KBM-7 (cell line): ENCODE measurements around the gene REG4.
"Not testable (repeated sequence)": the region's sequence is repeated elsewhere in the genome, so short reads cannot be mapped to it uniquely, and the experiment has no call there.

ENCODE experiments used
- DNase-seq: peaks from one replicate; pipeline ENCODE4 v3.0.0-alpha.2; 2015
- in situ Hi-C: fragments of 300-500 bp; cut with MboI; formaldehyde crosslinking; loops from 2 replicates; pipeline ENCODE4 v1.14.3; 2020; ENCODE audit warnings: low sequenced_read_pairs, low pct_unique_long_range_greater_than_20kb, mixed read lengths

Gene REG4

DNA sequence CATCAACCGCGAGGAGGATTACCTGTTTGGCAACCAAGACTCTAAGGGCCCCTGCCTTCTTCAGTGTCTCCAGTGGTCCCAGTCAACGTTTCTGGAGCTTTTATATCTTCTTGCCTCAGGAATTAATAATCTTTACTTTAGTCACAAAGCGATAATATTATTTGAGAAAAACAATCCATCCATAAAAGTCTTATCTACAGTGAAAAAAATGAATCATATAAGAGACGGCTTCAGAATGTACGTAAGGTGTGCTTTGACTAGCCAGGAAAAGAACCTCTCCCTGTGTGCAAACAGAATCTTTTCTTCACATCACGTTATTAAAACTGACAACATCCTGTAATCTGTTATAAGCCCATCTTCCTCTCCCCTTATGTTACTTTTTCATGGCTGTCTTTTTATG lies at the start of gene REG4:
TSS of gene REG4 (minus strand) at position 74 of the 400 bp plus-strand sequence. CDS start 2,691 bp downstream, outside the sequence.
- in situ Hi-C loops = no loop called here
- DNase-seq = no peak

DNA sequence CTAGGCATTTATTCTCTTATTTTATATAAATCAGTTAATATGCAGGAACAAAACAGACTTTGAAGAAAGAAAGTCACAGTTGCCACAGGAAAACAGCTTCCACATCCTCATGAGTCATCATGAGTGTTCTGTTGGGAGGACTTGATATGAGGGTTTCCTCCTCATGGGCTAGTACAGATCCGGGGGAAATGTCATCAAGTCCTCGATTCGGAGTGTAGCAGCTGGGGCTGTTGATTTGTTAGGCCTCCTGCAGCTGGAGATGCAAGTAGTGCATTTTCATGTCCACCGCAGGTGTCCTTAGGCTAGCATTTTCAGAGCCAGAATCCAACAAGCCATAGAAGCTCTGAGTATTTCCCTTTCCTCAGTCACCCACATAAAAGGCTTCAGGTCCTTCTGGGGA lies 48.4 kb upstream of the REG4 start:
- in situ Hi-C loops = no loop called here
- DNase-seq = no peak

DNA sequence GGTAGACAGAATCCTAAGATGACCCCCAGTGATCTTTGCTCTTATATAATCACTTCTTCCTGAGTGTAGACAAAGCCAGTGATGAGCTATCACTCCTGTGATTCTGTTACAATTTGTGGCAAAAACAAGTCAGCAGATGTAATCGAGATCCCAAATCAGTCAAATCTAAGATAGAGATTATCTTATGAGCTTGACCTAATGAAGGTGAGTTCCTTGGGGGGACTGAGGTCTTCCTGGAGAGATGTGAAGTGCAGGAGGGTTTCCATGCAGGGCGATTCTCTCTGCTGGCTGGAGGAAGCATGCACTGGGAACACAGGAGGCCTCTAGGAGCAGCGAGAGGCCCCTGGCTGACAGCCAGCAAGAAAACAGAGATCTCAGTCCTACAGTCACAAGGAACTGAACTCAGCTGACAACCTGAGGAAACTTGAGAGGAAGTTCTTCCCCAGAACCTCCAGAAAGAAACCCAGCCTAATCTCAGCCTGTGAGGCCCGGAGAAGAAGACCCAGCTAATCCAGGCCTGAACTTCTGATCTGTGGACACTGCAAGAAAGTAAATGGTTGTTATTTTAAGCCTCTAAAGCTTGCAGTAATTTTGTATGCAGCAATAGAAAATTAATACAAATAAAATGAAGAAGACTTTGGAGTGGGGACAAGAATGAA lies 47.4 kb upstream of the REG4 start:
- in situ Hi-C loops, DNase-seq: not testable (repeated sequence)

DNA sequence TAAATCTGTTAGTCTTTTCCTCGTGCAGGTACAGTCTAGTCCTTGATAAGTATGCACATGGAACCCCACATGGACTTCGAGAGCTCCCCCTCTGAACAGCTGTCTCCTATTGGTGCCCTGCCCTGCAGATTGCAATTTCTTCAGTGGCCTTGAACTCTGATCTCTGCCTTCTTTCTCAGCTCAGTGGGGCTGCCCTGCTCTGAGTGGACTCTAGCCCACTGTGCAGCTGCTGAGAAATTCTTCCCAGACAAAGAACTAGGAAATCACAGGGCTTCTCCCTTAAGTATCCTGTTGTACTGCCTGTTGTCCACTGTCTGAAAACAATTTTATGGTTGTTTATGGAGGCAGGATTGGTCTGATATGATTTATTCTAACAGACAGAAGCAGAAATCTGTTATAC lies 46.9 kb upstream of the REG4 start:
- DNase-seq = no peak
- in situ Hi-C loops = no loop called here

DNA sequence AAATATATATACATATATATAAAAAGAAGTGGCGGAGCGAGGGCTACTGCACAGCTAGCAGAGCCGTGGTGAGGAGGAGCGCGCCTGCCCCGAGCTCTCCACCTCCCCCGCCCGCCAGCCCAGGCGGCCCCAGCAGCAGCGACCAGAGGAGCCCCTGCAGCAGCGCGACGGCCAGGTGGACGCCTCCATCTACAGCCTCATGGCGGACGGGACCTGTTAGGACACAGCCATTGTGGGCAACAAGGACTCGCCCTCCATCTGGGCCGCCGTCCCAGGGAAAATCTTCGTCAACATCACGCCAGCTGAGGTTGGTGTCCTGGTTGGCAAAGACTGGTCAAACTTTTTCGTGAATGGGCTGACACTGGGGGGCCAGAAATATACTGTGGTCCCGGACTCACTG lies 41.9 kb upstream of the REG4 start:
- in situ Hi-C loops = no loop called here
- DNase-seq = no peak

DNA sequence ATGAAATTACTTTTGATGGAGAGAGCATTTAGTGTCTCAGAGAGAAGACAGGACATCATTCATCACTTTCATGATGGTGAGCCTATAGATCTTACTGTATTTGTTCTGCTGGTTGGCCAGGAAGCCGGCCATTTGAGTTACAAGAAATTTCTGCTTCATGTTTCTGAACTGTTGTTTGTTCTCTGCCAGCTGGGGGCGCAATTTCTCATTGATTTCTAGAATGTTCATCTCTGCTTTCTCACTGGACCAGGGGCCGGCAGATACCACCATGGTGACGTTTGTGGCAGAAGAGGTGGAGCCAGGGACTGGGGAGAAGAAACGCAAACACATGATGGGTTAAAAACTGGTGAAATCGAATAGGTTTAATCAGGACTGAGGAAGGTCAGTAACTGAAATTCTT lies 32.9 kb upstream of the REG4 start:
- peak; percentile 12 for DNase-seq
- in situ Hi-C loops = not testable (repeated sequence)

DNA sequence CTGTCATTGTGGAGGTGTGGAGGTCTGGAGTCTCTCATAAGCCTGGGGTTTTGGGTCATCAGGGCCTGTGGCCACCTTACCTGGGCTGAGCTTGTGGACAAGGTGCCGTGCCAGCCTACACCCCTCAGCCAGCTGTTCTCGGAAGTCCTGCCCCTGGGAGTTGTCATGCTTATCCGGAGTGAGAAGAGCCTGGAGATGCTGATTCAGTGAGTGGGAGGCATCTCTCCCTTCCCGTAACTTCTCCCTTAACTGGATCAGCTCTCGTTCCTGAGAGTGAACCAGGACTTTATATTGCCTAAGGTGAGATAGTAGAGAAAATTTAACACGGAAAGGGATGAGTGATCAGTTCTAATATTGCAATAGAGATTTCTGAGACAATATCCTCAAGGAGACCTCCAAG lies 30.0 kb upstream of the REG4 start:
- no peak for DNase-seq
- in situ Hi-C loops = no loop called here

DNA sequence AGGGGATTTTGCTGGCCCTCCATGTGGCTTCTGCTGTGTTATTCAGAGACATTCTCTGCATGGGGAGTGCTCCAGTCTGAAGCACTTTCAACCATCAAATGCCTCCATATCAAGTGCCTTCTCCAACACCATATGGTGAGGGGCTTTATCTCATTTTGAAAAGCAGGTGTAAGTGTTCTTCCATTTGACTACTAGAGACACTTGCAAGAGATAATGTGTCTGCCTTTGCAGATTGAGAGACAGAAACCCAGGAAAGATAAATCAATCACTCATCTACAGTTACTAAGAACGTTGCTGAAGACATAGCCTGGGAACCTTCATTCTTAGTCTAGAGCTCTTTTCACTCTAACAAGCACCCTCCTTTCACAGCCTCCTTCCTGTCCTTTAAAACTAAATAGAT lies 29.5 kb upstream of the REG4 start:
- DNase-seq = no peak
- in situ Hi-C loops = no loop called here

DNA sequence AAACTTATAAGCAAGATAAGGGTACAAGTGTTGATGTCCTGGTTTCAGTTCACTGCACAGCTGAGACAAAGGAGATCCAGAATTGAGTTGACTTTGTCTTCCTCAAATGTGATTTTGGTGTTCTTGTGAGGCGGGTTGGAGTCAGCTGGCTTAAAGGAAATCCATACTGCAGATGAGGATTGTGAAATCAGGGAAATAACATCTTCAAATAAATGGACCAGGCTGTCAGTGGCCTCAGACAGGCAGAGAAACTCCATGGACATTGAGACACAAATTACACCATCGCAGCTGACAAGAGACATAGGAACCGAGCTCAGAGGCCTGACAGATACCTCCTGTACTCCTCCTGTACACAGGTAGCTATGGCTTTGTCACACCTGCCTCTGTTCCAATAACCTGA lies 27.0 kb upstream of the REG4 start:
- in situ Hi-C loops = no loop called here
- no peak for DNase-seq

DNA sequence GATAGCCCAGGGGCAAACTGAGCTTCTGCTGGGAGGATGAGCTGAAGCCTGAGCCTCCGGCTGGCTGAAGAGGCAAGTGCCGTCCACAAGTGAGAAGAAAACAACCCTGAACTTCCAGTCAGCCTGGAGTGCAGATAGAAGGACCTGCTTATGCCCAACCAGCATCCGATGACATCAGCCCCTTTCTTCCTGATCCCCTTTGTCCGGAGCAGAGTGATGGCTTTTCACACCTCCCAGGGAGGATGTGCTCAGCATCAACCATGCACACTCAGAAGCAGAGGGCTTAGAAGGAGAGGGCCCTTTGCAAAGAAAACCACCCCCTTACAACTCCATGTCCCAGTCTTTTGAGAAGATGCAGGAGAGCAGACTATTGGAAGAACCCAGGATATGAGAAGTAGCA lies 23.7 kb upstream of the REG4 start:
- DNase-seq = no peak
- in situ Hi-C loops = no loop called here

DNA sequence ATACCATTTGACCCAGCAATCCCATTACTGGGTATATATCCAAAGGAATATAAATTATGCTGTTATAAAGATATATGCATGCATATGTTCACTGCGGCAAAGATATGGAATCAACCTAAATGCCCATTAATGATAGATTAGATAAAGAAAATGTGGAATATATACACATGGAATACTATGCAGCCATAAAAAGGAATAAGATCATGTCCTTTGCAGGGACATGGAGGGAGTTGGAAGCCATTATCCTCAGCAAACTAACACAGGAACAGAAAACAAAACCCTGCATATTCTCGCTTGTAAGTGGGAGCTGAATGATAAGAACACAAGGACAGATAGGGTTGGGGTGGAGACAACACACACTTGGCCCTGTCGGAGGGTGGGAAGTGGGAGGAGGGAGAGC lies 19.8 kb upstream of the REG4 start:
- in situ Hi-C loops = no loop called here
- no peak for DNase-seq

DNA sequence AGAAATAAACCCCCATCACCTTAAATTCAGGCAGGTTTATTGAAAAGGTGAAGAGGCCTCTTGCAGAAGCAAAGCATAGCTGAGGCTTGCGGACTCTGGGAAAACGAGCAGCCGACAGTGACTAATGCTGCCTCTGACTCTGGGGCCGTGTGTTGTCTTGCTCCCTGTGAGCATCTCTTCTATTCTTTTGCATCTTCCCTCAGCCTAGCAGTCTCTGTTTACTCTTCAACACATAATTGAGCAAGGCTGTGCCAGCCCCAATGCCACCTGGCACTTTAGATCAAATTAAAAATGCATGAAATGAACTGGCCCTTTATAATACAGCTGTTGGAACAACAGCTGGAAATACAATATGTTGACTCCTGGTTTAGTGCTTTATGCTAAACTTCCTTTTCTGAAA lies 18.4 kb upstream of the REG4 start:
- in situ Hi-C loops = no loop called here
- no peak for DNase-seq

DNA sequence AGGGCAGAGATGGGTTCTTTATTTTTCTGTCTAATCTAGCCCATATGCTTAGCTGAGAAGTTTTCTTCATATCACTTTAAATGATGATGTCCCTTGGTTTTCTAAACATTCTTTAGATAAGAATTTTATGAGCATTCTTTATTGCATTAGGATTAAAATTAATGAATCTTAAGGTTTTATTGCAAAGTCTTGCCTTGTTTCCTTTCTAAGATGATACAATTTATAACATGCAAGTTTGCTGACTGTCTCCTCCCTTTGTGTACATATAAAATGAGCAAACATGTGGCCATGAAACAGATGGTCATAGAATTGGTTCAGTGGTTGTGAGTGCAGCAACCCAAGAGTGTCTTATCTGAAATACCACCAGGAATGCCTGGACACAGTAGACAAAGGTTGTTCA lies 17.7 kb upstream of the REG4 start:
- in situ Hi-C loops, DNase-seq: not testable (repeated sequence)

DNA sequence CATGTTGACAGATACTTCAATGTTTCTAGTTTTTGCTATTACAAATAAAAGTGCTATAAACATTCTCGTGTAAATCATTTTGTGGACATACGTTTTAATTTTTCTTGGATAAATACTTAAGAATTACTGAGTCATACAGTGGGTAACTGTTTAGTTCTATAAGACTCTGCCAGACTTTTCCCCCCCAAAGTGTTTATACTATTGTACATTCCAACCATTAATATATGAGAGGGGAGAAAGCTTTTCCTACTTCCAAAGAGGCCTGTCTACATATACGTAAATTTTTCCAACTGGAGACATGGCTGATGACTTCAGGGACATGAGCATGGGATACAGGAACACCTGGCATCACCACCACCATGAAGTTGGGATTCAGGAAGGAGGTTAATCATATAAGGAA lies 17.0 kb upstream of the REG4 start:
- in situ Hi-C loops = no loop called here
- no peak for DNase-seq

DNA sequence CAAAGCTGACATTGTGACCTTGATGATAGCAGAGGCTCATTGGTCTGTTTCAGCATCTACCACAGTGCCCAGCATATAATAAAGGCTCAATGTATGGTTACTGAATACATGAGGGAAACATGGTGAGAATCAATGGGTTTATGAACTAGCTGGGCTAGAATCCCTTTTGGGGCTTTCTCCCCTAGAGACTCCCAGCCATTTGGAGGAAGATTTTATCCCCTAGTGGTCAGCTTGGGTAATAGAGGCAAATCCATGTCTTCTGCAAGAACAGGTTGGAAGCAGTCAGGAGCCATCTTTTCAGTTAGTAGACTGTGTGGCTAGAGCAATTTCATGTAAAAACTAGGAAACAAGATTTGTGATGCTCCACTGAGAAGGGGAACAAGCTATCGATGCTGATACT lies 15.8 kb upstream of the REG4 start:
- no peak for DNase-seq
- in situ Hi-C loops = no loop called here

DNA sequence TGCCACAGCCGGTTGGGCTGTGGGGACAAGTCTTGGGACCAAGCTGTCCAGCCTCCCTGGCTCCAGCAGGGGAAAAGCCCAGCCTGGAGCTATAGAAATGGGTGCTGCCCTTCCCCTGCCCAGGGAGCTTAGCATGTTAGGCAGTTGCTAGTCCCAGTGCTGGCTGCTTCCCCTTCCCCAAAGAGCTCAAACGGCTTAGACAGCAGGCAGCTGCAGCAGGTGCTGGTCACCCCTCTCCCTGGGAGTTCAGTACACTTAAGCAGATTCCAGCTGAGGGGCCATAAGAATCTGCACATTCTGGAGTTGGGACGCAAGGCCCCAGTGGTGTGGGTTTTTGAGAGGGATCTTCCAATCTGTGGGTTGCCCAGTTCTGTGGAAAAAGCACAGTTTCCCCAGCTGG lies 11.1 kb upstream of the REG4 start:
- DNase-seq = no peak
- in situ Hi-C loops = no loop called here

DNA sequence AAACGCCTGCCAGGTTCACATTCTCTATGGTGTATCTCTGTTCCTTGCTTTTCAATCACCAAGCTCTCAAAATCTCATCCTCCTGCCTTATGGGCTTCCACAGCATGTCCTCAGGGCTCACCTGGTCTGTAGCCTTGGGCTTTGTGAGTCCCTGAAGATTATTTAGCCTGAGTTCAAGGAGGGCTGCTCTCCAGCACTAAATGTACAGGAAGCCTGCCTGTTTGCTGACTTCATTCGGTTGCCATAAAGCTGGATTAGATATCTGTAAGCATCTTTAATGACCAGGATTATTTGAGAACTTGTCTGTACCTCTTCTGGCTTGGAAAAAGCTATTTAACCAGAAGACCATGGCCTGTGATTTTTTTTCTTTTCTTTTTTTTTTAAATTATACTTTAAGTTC lies 6.9 kb upstream of the REG4 start:
- in situ Hi-C loops = no loop called here
- DNase-seq = no peak

DNA sequence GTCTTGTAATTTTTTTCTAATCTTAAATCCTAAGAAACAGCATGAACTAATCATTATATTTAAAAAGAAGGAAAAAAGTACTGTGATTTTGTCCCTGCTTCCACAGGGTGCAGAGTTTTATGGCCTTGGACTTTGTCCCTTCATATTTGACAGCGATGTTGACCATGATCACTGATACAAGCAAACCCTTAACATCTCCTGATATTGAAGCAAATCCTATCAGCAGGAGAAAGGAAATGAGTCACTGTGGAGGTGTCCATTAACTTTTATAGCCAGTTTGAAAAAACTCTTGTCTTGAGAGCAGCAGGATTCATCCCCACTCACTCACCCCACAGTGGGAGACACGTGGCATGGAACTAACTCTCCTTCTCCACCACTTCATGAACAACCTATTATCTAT lies 5.1 kb upstream of the REG4 start:
- in situ Hi-C loops = no loop called here
- no peak for DNase-seq

DNA sequence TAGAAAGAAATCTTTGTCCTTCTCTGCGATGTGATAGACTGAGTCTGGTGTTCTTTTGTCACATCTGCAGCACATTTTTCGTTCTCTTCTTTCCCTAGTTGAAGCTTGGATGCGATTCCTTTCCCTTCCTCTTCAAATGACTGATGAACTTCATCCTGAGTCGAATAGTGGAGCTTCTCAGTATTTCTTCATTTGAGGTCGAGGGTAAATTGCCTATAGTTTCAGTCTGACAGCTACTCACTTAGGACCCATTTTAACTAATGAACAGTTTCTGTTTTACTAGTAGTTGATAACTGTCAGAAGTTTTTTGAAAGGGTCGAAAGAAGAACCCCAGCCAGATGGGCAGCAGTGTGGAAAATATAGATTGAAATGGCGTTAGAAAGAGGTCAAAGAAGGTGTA lies 4.7 kb upstream of the REG4 start:
- DNase-seq = no peak
- in situ Hi-C loops = no loop called here

DNA sequence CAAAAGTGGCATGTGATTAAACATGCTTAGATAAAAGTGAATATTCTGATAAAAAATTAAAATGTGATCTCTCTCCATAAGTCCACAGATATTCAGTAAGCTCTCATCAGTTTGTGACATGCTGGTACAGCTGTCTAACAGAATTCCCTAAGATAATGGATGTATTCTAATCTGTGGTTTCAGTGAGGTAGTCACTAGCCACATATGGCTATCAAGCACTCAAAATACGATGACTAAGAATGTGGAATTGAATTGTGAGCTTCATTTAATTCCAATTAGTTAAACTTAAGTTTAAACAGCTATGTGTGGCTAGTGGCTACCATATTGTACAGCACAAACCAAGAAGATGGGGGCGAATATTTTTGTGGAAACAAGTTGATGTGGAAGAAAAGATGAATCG lies 4.1 kb upstream of the REG4 start:
- in situ Hi-C loops = no loop called here
- no peak for DNase-seq

DNA sequence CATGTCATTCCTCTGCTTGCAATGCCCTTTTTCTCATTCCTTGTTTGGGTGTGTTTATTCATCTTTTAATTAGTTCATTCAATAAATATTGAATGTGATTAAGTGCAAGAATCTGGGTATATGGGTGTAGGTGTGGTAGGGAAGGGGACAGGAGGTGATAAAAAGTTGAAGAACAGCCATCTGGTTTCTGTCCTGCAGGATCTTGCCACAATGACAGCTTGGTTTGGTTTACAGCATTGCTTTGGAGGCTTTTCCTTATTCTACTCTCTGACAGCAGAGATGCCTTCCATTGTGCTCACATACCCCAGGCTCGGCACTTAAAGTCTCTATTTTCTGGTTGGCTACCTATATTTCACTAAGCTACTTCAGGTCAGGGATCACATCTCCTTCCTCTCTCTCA lies 3.0 kb upstream of the REG4 start:
- no peak for DNase-seq
- in situ Hi-C loops = no loop called here
